WTC11 (cell line): ENCODE measurements around the gene PCED1A. TPM values are rescaled to one million over a fixed set of nuclear protein-coding genes. Genes with fewer than 3 reads are reported as not detected.

Experiments
- ATF6 ChIP-seq: sonication (generic); formaldehyde crosslinking; IDR thresholded peaks from 2 replicates; pipeline ENCODE4 v1.8.1; 2023; ENCODE audit warnings: mild to moderate bottlenecking, missing genetic modification reagents
- CDX4 ChIP-seq: fragments of 250-450 bp; sonication (Bioruptor Pico); IDR thresholded peaks from 2 replicates; pipeline ENCODE4 v1.9.0; 2021; ENCODE audit warnings: moderate library complexity, mild to moderate bottlenecking, inconsistent platforms, borderline replicate concordance
- CREM ChIP-seq: sonication (generic); formaldehyde crosslinking; IDR thresholded peaks from 2 replicates; pipeline ENCODE4 v1.8.1; 2022; ENCODE audit warnings: mild to moderate bottlenecking, missing genetic modification reagents, moderate library complexity
- E2F1 ChIP-seq: sonication (generic); formaldehyde crosslinking; IDR thresholded peaks from 2 replicates; pipeline ENCODE4 v1.8.0; 2022; ENCODE audit warnings: mild to moderate bottlenecking, missing genetic modification reagents
- ETV6 ChIP-seq: sonication (generic); formaldehyde crosslinking; IDR thresholded peaks from 2 replicates; pipeline ENCODE4 v1.8.1; 2022; ENCODE audit warnings: mild to moderate bottlenecking, missing genetic modification reagents
- FOXP1 ChIP-seq: sonication (generic); formaldehyde crosslinking; IDR thresholded peaks from 2 replicates; pipeline ENCODE4 v1.8.0; 2022; ENCODE audit warnings: missing genetic modification reagents, mild to moderate bottlenecking, moderate library complexity, borderline replicate concordance
- JAZF1 ChIP-seq: fragments of 250-450 bp; sonication (Bioruptor Pico); IDR thresholded peaks from 2 replicates; pipeline ENCODE4 v1.9.0; 2021; ENCODE audit warnings: moderate library complexity, mild to moderate bottlenecking, inconsistent platforms
- KAT7 ChIP-seq: sonication (generic); formaldehyde crosslinking; IDR thresholded peaks from 2 replicates; pipeline ENCODE4 v1.8.1; 2023; ENCODE audit warnings: missing genetic modification reagents, mild to moderate bottlenecking, borderline replicate concordance
- MXD4 ChIP-seq: fragments of 250-450 bp; sonication (Bioruptor Pico); IDR thresholded peaks from 2 replicates; pipeline ENCODE4 v1.8.0; 2021; ENCODE audit warnings: mild to moderate bottlenecking, moderate library complexity, borderline replicate concordance
- NR1H2 ChIP-seq: sonication (generic); formaldehyde crosslinking; IDR thresholded peaks from 2 replicates; pipeline ENCODE4 v1.9.0; 2021; ENCODE audit warnings: mild to moderate bottlenecking, moderate library complexity, missing genetic modification reagents
- OVOL2 ChIP-seq: fragments of 250-450 bp; sonication (Bioruptor Pico); IDR thresholded peaks from 2 replicates; pipeline ENCODE4 v1.9.0; 2021; ENCODE audit warnings: mild to moderate bottlenecking, borderline replicate concordance
- PREB ChIP-seq: sonication (generic); formaldehyde crosslinking; IDR thresholded peaks from 2 replicates; pipeline ENCODE4 v1.8.1; 2022; ENCODE audit warnings: mild to moderate bottlenecking, missing genetic modification reagents, moderate library complexity, borderline replicate concordance
- SMAD3 ChIP-seq: sonication (generic); formaldehyde crosslinking; IDR thresholded peaks from 2 replicates; pipeline ENCODE4 v1.8.0; 2022; ENCODE audit warnings: missing genetic modification reagents, mild to moderate bottlenecking, borderline replicate concordance
- SOX15 ChIP-seq: fragments of 250-450 bp; sonication (Bioruptor Pico); IDR thresholded peaks from 2 replicates; pipeline ENCODE4 v1.9.0; 2021; ENCODE audit warnings: mild to moderate bottlenecking
- USF1 ChIP-seq: sonication (generic); formaldehyde crosslinking; IDR thresholded peaks from 2 replicates; pipeline ENCODE4 v1.8.0; 2022; ENCODE audit warnings: mild to moderate bottlenecking, missing genetic modification reagents
- ZNF138 ChIP-seq: sonication (generic); formaldehyde crosslinking; conservative IDR thresholded peaks from 2 replicates; pipeline ENCODE4 v1.8.1; 2022; ENCODE audit warnings: mild to moderate bottlenecking, moderate library complexity, missing genetic modification reagents
- ZNF232 ChIP-seq: sonication (generic); formaldehyde crosslinking; IDR thresholded peaks from 2 replicates; pipeline ENCODE4 v1.8.0; 2022; ENCODE audit warnings: mild to moderate bottlenecking, missing genetic modification reagents
- ZNF263 ChIP-seq: sonication (generic); formaldehyde crosslinking; IDR thresholded peaks from 2 replicates; pipeline ENCODE4 v1.8.1; 2022; ENCODE audit warnings: low read depth, mild to moderate bottlenecking, moderate library complexity, missing genetic modification reagents
- ZNF425 ChIP-seq: fragments of 250-450 bp; sonication (Bioruptor Pico); conservative IDR thresholded peaks from 2 replicates; pipeline ENCODE4 v1.9.0; 2021; ENCODE audit warnings: mild to moderate bottlenecking
- ZNF671 ChIP-seq: fragments of 250-450 bp; sonication (Bioruptor Pico); IDR thresholded peaks from 2 replicates; pipeline ENCODE4 v1.8.0; 2021; ENCODE audit warnings: mild to moderate bottlenecking
- total RNA-seq: library from RNA; stranded (reverse); gene quantifications from 3 replicates; pipeline ENCODE4 v1.2.3, GENCODE V29; 2021
- TF ChIP-seq, protein P1 (sequence below): fragments of 250-450 bp; sonication (Bioruptor Pico); IDR thresholded peaks from 2 replicates; pipeline ENCODE4 v2.1.2; 2022; ENCODE audit warnings: mild to moderate bottlenecking, moderate library complexity
- TF ChIP-seq, protein P2 (sequence below): fragments of 250-450 bp; sonication (Bioruptor Pico); IDR thresholded peaks from 2 replicates; pipeline ENCODE4 v1.9.0; 2021; ENCODE audit warnings: mild to moderate bottlenecking
- TF ChIP-seq, protein P3 (sequence below): sonication (generic); formaldehyde crosslinking; IDR thresholded peaks from 2 replicates; pipeline ENCODE4 v1.8.1; 2023; ENCODE audit warnings: mild to moderate bottlenecking, missing genetic modification reagents
- TF ChIP-seq, protein P4 (sequence below): fragments of 250-450 bp; sonication (Bioruptor Pico); IDR thresholded peaks from 2 replicates; pipeline ENCODE4 v1.8.0; 2021; ENCODE audit warnings: mild to moderate bottlenecking
- TF ChIP-seq, protein P5 (sequence below): sonication (generic); formaldehyde crosslinking; IDR thresholded peaks from 2 replicates; pipeline ENCODE4 v1.8.0; 2023; ENCODE audit warnings: missing genetic modification reagents

Gene PCED1A
- total RNA-seq, 1 experiment from 2014 or later = 19.7 TPM

- TF ChIP-seq CDX4 (CRISPR knock-in tag) = no peak
- TF ChIP-seq SOX15 = no peak
- no peak for TF ChIP-seq USF1 (CRISPR knock-in tag)
- TF ChIP-seq NR1H2 = no peak
- TF ChIP-seq PREB (CRISPR knock-in tag) = no peak
- no peak for TF ChIP-seq ZNF671
- TF ChIP-seq, protein P1, sequence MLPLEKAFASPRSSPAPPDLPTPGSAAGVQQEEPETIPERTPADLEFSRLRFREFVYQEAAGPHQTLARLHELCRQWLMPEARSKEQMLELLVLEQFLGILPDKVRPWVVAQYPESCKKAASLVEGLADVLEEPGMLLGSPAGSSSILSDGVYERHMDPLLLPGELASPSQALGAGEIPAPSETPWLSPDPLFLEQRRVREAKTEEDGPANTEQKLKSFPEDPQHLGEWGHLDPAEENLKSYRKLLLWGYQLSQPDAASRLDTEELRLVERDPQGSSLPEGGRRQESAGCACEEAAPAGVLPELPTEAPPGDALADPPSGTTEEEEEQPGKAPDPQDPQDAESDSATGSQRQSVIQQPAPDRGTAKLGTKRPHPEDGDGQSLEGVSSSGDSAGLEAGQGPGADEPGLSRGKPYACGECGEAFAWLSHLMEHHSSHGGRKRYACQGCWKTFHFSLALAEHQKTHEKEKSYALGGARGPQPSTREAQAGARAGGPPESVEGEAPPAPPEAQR (CRISPR knock-in tag) = no peak
- no peak for TF ChIP-seq E2F1 (CRISPR knock-in tag)
- TF ChIP-seq ZNF425 = no peak
- TF ChIP-seq, protein P2, sequence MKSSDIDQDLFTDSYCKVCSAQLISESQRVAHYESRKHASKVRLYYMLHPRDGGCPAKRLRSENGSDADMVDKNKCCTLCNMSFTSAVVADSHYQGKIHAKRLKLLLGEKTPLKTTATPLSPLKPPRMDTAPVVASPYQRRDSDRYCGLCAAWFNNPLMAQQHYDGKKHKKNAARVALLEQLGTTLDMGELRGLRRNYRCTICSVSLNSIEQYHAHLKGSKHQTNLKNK (CRISPR knock-in tag) = no peak
- no peak for TF ChIP-seq ZNF263 (CRISPR knock-in tag)
- TF ChIP-seq KAT7 (CRISPR knock-in tag) = no peak
- no peak for TF ChIP-seq CREM
- TF ChIP-seq, protein P3, sequence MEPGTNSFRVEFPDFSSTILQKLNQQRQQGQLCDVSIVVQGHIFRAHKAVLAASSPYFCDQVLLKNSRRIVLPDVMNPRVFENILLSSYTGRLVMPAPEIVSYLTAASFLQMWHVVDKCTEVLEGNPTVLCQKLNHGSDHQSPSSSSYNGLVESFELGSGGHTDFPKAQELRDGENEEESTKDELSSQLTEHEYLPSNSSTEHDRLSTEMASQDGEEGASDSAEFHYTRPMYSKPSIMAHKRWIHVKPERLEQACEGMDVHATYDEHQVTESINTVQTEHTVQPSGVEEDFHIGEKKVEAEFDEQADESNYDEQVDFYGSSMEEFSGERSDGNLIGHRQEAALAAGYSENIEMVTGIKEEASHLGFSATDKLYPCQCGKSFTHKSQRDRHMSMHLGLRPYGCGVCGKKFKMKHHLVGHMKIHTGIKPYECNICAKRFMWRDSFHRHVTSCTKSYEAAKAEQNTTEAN (CRISPR knock-in tag) = peak; percentile 46; the same call in 1 of the 2 replicates
- no peak for TF ChIP-seq ZNF138 (CRISPR knock-in tag)
- TF ChIP-seq MXD4 = no peak
- TF ChIP-seq FOXP1 = peak; percentile 49
- no peak for TF ChIP-seq ATF6 (CRISPR knock-in tag)
- TF ChIP-seq, protein P4, sequence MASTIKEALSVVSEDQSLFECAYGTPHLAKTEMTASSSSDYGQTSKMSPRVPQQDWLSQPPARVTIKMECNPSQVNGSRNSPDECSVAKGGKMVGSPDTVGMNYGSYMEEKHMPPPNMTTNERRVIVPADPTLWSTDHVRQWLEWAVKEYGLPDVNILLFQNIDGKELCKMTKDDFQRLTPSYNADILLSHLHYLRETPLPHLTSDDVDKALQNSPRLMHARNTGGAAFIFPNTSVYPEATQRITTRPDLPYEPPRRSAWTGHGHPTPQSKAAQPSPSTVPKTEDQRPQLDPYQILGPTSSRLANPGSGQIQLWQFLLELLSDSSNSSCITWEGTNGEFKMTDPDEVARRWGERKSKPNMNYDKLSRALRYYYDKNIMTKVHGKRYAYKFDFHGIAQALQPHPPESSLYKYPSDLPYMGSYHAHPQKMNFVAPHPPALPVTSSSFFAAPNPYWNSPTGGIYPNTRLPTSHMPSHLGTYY (CRISPR knock-in tag) = no peak
- TF ChIP-seq, protein P5, sequence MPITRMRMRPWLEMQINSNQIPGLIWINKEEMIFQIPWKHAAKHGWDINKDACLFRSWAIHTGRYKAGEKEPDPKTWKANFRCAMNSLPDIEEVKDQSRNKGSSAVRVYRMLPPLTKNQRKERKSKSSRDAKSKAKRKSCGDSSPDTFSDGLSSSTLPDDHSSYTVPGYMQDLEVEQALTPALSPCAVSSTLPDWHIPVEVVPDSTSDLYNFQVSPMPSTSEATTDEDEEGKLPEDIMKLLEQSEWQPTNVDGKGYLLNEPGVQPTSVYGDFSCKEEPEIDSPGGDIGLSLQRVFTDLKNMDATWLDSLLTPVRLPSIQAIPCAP (CRISPR knock-in tag) = peak; percentile 64; the same call in 1 of the 2 replicates
- TF ChIP-seq ZNF232 (CRISPR knock-in tag) = no peak
- no peak for TF ChIP-seq JAZF1 (CRISPR knock-in tag)
- TF ChIP-seq SMAD3 = no peak; the same call in 1 of the 2 replicates
- no peak for TF ChIP-seq OVOL2 (CRISPR knock-in tag)
- no peak; the same call in 1 of the 2 replicates for TF ChIP-seq ETV6 (CRISPR knock-in tag)
Measured at GRCh38 chr20:2873010-2873746, 32.7 kb upstream of the PCED1A start, which contains the start of gene PTPRA (continued).
